Measurements from ENCODE around the gene NTNG1. TPM values are rescaled to one million over a fixed set of nuclear protein-coding genes. Genes with fewer than 3 reads are reported as not detected.
"Not testable (repeated sequence)": the region's sequence is repeated elsewhere in the genome, so short reads cannot be mapped to it uniquely, and the experiment has no call there.

NTNG1 gene
- total RNA-seq (1 to 10 TPM in 1 of 9 donors, not detected in 8; 4.6 TPM), polyA plus RNA-seq (not detected)
- long read RNA-seq, donor 1 = 0 reads
- long read RNA-seq, donor 2 = 0 reads
- long read RNA-seq, donor 3 = 0 reads

GRCh38 chr1:107140703-107141490 is at the start of gene NTNG1:
Gene NTNG1 (plus strand): TSS chr1:107141039.
- DNase-seq = peak in 2 of 5 donors; percentile 11 to 44
- peaks cover 0 to 26% (median 10%) of the 10 kb centered on the region in 12 donors for H3K4me1 ChIP-seq
- H3K36me3 ChIP-seq = no peaks in the 10 kb centered on the region
- H3K9me3 ChIP-seq = no peaks in the 10 kb centered on the region
- peaks cover 12 to 68% (median 27%) of the 10 kb centered on the region in 9 donors for H3K27me3 ChIP-seq
- intact Hi-C loops (cut with DNase I) = loop anchor here in 1 of 10 donors (10.0 kb wide), 1 partner anchor 1116 kb away; no protein-coding TSS in a partner anchor
- peak in 2 of 4 donors; percentile 33 to 43 for ATAC-seq
- 1 to 2% (median 1%) methylated on average over 27 to 79 of the region's 79 CpGs for WGBS, 4 donors
- peak within 1 kb of the TSS in 1 of 12 donors; percentile 50 for H3K27ac ChIP-seq
- peak within 1 kb of the TSS; percentile 18 to 60 (median 50) for H3K4me3 ChIP-seq
- TF ChIP-seq POLR2A (IDR thresholded peaks at IDR 0.05) (no peak), CTCF (IDR thresholded peaks at IDR 0.05) (no peak)

- H3K9me3 ChIP-seq = peaks cover 0 to under 1% (median 0%) of the 10 kb centered on the region in 12 donors
- no peaks in the 10 kb centered on the region for H3K4me1 ChIP-seq
- no peak for ATAC-seq
- intact Hi-C loops (cut with DNase I) = no loop called here
- H3K4me3 ChIP-seq = no peak overlapping the region
- DNase-seq = no peak
- WGBS, 4 donors = 83 to 92% (median 88%) methylated on average over 1 of the region's 1 CpG
- no peaks in the 10 kb centered on the region for H3K27me3 ChIP-seq
- H3K27ac ChIP-seq = no peak overlapping the region
- no peak for TF ChIP-seq CTCF (IDR thresholded peaks at IDR 0.05)
- no peak for TF ChIP-seq POLR2A (IDR thresholded peaks at IDR 0.05)
- no peaks in the 10 kb centered on the region for H3K36me3 ChIP-seq
Measured at GRCh38 chr1:107091418-107091817, 49.4 kb upstream of the NTNG1 start.

- H3K4me3 ChIP-seq; H3K36me3 ChIP-seq; H3K27ac ChIP-seq; intact Hi-C loops (cut with DNase I); H3K27me3 ChIP-seq; H3K9me3 ChIP-seq; ATAC-seq; DNase-seq; H3K4me1 ChIP-seq: not testable (repeated sequence)
- WGBS, 4 donors = 67 to 83% (median 77%) methylated on average over 1 of the region's 1 CpG
Measured at GRCh38 chr1:107093395-107093794, 47.4 kb upstream of the NTNG1 start.

- Histone ChIP-seq H3K4me3 (no peak overlapping the region), H3K4me1 (no peaks in the 10 kb centered on the region), H3K27me3 (no peaks in the 10 kb centered on the region), H3K9me3 (no peaks in the 10 kb centered on the region), H3K36me3 (no peaks in the 10 kb centered on the region), H3K27ac (no peak overlapping the region)
- intact Hi-C loops (cut with DNase I) = no loop called here
- ATAC-seq = no peak
- DNase-seq = no peak
- no peak for TF ChIP-seq POLR2A (IDR thresholded peaks at IDR 0.05)
- no peak for TF ChIP-seq CTCF (IDR thresholded peaks at IDR 0.05)
Measured at GRCh38 chr1:107095647-107096046, 45.2 kb upstream of the NTNG1 start.
